Right lobe of liver (tissue), 4 donors: ENCODE results near the gene PXDN.

Experiments
- CTCF ChIP-seq, 4 donors: fragments of 200-600 bp in 3 of 4; fragments of 450-650 bp in 1 of 4; IDR thresholded peaks; one replicate each; pipeline versions ENCODE4 v1.5.1 to v1.8.0; 2016 to 2022; ENCODE audit warnings: antibody characterized with exemption in 4 of 4, mild to moderate bottlenecking in 2 of 4
- POLR2A ChIP-seq: fragments of 450-650 bp; IDR thresholded peaks from one replicate; pipeline ENCODE4 v1.6.1; 2017; ENCODE audit warnings: antibody characterized with exemption, mild to moderate bottlenecking
- donor health status: DM: no; HTN: no; CAD: no.
- donor health status: DM: no; HTN: no; CAD: no.
- donor health status: DM: no; HTN: yes; CAD: no.

- TF ChIP-seq CTCF (IDR thresholded peaks at IDR 0.05) (no peak), POLR2A (no peak)
Observed at GRCh38 chr2:1618191-1618961, 125.9 kb downstream of the PXDN start.
